ENCODE measurements around the gene AK5. TPM values are rescaled to one million over a fixed set of nuclear protein-coding genes. Genes with fewer than 3 reads are reported as not detected.

AK5 gene
- polyA plus RNA-seq, 2 of the 4 experiments (the other 2 are of a cell fraction): 4.9 to 6.1 TPM

DNA sequence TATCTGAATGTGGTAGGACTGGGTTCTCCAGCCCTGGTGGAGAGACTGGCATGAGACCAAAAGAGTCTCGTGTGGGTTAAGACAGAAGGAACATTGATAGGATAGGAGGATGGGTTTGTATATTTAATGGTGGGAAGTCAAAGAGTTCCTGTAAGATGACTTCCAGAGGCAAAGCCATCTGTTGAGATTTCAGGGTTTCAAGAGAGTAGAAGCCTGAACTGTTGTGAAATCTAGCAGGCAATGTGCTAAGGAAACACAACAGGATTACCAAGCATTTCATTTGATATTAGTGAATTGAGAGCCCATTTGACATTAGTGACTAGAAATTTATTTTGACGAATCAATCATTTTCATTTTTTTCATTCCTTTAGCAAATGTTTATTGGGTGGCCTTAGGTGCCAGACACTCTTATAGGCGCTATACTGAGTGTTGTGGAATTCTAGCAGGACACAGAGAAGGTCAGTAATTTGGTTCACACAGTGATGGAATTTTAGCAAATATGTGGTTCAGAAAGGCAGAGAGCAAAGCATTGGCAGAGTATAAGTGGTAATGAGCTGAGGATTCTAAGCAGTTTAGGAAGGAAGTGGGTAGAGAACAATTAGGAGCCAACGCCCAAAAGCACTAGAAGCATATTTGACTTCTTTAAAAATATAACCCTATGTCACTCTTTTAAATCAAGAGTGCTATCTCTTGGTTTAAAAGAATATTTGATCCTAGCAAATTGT, 149.3 kb downstream of the AK5 start:
- Histone ChIP-seq H3K4me3 (no peak overlapping the region), H3K27ac (no peak overlapping the region), H3K4me2 (no peak overlapping the region), H3K9me3 (peaks cover 16% of the 10 kb centered on the region; the same call in 2 of the 3 replicates), H3K4me1 (no peaks in the 10 kb centered on the region)
- POLR2A ChIA-PET: no interaction called here
- 77% methylated on average over 4 of the region's 4 CpGs for WGBS (ENCODE audit: missing lambda C conversion rate)
- no peak for FAIRE-seq
- TF ChIP-seq KDM5A (IDR thresholded peaks at IDR 0.05): no peak
- TF ChIP-seq ATOH8 (CRISPR knock-in tag; IDR thresholded peaks at IDR 0.05; ENCODE audit: low read depth): no peak
- TF ChIP-seq EHMT2 (IDR thresholded peaks at IDR 0.05; ENCODE audit: low read depth): no peak
- no peak for TF ChIP-seq JUNB (IDR thresholded peaks at IDR 0.05)
- no peak for TF ChIP-seq RARB (CRISPR knock-in tag; IDR thresholded peaks at IDR 0.05)
- no peak for TF ChIP-seq ZC3H11A (IDR thresholded peaks at IDR 0.05)
- no peak for TF ChIP-seq NPAS2 (CRISPR knock-in tag; IDR thresholded peaks at IDR 0.05; ENCODE audit: borderline replicate concordance)
- TF ChIP-seq FOSL2 (IDR thresholded peaks at IDR 0.05): no peak
- TF ChIP-seq FOSL2 (CRISPR knock-in tag; IDR thresholded peaks at IDR 0.05): no peak
- no peak for DNase-seq (ENCODE audit: low read depth in 1 of 2, low spot score in 1 of 2)
- ATAC-seq: no peak
- CTCF ChIA-PET: no interaction called here

DNA sequence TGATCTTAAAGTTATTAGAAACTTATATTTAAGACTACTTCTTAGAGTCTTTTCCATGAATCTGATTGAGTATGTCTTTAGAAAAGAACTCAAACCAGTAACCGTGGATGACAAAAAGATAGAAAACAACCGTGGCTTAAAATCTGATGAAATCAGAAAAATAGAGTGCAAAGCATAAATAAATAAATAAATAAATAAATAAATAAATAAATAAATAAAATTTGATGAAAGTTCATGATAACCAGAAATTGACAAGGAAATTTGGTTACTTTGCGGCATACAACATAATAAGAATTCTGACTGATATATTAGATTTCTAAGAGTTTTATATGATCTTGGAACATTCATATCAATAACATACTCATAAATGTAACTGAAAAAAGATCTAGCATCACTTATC, 152.1 kb downstream of the AK5 start:
- no peak for ATAC-seq
- no peaks in the 10 kb centered on the region for H3K9me3 ChIP-seq
- peaks cover 13% of the 10 kb centered on the region; the same call in 2 of the 3 replicates for H3K4me1 ChIP-seq
- FAIRE-seq: no peak
- POLR2A ChIA-PET: no interaction called here
- DNase-seq (ENCODE audit: low read depth in 1 of 2, low spot score in 1 of 2): no peak
- peak; percentile 80 for TF ChIP-seq ZC3H11A (IDR thresholded peaks at IDR 0.05)
- no peak for TF ChIP-seq TP53 (CRISPR knock-in tag; IDR thresholded peaks at IDR 0.05)
- CTCF ChIA-PET: no interaction called here
- 99% methylated on average over 3 of the region's 3 CpGs for WGBS (ENCODE audit: missing lambda C conversion rate)
- no peak overlapping the region for H3K4me2 ChIP-seq
- H3K27ac ChIP-seq: no peak overlapping the region
- H3K4me3 ChIP-seq: no peak overlapping the region

GRCh38 chr1:77434967-77435366, 153.1 kb downstream of the AK5 start:
- 90% methylated on average over 2 of the region's 2 CpGs for WGBS (ENCODE audit: missing lambda C conversion rate)
- H3K9me3 ChIP-seq: 0 out of 3 replicates have a peak, but pooled peaks cover 2% of the 10 kb centered on the region
- H3K4me1 ChIP-seq: peaks cover 13% of the 10 kb centered on the region; the same call in 2 of the 3 replicates
- ATAC-seq (no peak), FAIRE-seq (no peak), DNase-seq (ENCODE audit: low read depth in 1 of 2, low spot score in 1 of 2) (no peak)
- H3K4me2 ChIP-seq: no peak overlapping the region
- ChIA-PET POLR2A (no interaction called here), CTCF (no interaction called here)
- H3K4me3 ChIP-seq: no peak overlapping the region
- no peak overlapping the region for H3K27ac ChIP-seq
- TF ChIP-seq, protein P1, sequence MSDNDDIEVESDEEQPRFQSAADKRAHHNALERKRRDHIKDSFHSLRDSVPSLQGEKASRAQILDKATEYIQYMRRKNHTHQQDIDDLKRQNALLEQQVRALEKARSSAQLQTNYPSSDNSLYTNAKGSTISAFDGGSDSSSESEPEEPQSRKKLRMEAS (IDR thresholded peaks at IDR 0.05): no peak
- TF ChIP-seq KDM5A (IDR thresholded peaks at IDR 0.05) (no peak), NR3C1 (IDR thresholded peaks at IDR 0.05) (no peak), CHD2 (IDR thresholded peaks at IDR 0.05; ENCODE audit: low read length, partially characterized antibody) (no peak), TFCP2L1 (CRISPR knock-in tag; IDR thresholded peaks at IDR 0.05) (no peak), HEYL (CRISPR knock-in tag; IDR thresholded peaks at IDR 0.05) (no peak), SMC3 (IDR thresholded peaks at IDR 0.05) (no peak), BCL3 (IDR thresholded peaks at IDR 0.05) (no peak), RFX5 (IDR thresholded peaks at IDR 0.05) (no peak)
- TF ChIP-seq, protein P2, sequence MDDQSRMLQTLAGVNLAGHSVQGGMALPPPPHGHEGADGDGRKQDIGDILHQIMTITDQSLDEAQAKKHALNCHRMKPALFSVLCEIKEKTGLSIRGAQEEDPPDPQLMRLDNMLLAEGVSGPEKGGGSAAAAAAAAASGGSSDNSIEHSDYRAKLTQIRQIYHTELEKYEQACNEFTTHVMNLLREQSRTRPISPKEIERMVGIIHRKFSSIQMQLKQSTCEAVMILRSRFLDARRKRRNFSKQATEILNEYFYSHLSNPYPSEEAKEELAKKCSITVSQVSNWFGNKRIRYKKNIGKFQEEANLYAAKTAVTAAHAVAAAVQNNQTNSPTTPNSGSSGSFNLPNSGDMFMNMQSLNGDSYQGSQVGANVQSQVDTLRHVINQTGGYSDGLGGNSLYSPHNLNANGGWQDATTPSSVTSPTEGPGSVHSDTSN (IDR thresholded peaks at IDR 0.05): no peak

Measured in A549 (cell line).